Nephron progenitor cell (in vitro differentiated cells): ENCODE measurements around the gene IL18R1.

Experiments
- DNase-seq: peaks from one replicate; pipeline ENCODE4 v3.0.0; 2021
- H3K27ac Mint-ChIP-seq: 2 replicates; pipeline ENCODE4 v1.8.0; 2021; ENCODE audit warnings: mild to moderate bottlenecking, moderate library complexity, mixed read lengths
- H3K27me3 Mint-ChIP-seq: 2 replicates; pipeline ENCODE4 v1.8.0; 2021; ENCODE audit warnings: mild to moderate bottlenecking, low read depth, mixed read lengths; ENCODE audit not compliant: poor library complexity
- H3K36me3 Mint-ChIP-seq: 2 replicates; pipeline ENCODE4 v1.8.0; 2021; ENCODE audit warnings: low read depth, mixed read lengths
- H3K4me1 Mint-ChIP-seq: 2 replicates; pipeline ENCODE4 v1.8.0; 2021; ENCODE audit warnings: mixed read lengths
- H3K4me3 Mint-ChIP-seq: 2 replicates; pipeline ENCODE4 v1.8.0; 2021; ENCODE audit warnings: mild to moderate bottlenecking, moderate library complexity, mixed read lengths
- H3K9me3 Mint-ChIP-seq: 2 replicates; pipeline ENCODE4 v1.8.0; 2021; ENCODE audit warnings: mild to moderate bottlenecking, moderate library complexity, mixed read lengths
- CTCF ChIP-seq: fragments of 200-600 bp; sonication (generic); IDR thresholded peaks from 2 replicates; pipeline ENCODE4 v1.5.0; 2021; ENCODE audit warnings: antibody characterized with exemption

IL18R1 gene

DNA sequence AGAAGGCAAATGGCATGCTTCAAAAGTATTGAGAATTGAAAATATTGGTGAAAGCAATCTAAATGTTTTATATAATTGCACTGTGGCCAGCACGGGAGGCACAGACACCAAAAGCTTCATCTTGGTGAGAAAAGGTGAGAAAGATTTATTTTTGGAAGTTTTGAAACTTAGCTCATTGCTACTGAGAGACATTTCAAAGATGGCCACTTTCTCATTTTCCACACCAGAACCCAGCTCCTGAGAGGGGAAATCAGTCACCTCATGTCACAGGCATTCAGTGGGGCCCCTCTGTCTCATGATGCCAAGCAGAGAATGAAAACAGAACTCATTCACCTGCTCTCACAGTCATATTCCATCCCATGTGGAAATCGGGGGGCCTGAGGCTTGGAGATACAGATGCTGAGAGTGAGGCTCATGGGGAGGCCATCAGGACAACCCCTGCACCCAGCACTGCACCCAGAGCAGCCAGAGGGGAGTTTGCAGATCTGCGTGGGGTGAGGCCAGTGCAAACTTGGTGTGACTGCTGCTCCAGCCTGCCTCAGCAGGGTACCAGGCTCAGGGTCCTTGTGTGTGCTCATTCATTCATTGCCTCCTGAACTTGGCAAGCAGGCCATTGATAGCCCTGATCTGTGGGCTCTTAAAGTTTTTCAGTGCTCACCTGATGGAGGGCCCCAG lies 31.4 kb downstream of the IL18R1 start:
- Mint-ChIP-seq H3K4me3 (no peak overlapping the region), H3K27ac (no peak overlapping the region), H3K4me1 (no peaks in the 10 kb centered on the region), H3K9me3 (peaks cover 28% of the 10 kb centered on the region), H3K36me3 (peaks cover 9% of the 10 kb centered on the region), H3K27me3 (peaks cover 3% of the 10 kb centered on the region)
- no peak for DNase-seq
- TF ChIP-seq CTCF, result no peak

DNA sequence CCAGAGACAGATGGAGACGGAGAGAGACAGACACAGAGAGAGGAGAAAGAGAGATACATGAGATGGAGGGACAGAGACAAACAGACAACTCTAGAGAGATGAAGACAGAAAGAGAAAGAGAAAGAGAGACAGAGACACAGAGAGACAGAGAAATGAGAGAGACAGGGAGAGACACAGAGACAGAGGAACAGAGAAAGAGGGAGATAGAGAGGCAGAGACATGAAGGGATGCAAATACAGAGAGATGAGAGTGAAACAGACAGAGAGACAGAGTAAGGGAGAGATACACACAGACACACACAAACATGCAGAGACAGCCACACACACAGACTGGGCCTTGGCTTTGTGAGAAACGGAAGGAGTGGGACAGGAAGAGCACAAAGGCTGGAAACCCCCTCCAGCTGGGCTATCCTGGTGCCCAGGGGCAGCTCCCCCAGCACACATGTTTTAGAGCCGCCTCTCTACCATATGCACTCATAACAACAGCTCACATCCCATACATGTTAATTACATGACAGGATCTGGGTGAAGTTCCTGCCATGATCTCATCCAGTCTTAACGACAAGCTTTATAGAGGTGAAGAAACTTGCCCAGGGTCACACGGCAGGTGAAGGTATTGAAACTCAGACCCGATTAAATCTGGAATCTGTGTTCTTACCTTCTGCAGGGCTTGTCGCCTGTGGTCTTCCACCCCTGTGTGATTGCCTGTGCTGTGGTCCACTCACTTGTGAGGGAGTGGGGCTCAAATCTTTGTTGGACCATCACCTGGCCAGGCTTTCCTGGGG lies 32.4 kb downstream of the IL18R1 start:
- no peak overlapping the region for H3K4me3 Mint-ChIP-seq
- TF ChIP-seq CTCF, result no peak
- no peak overlapping the region for H3K27ac Mint-ChIP-seq
- H3K9me3 Mint-ChIP-seq, result peaks cover 25% of the 10 kb centered on the region
- no peaks in the 10 kb centered on the region for H3K4me1 Mint-ChIP-seq
- peaks cover 9% of the 10 kb centered on the region for H3K36me3 Mint-ChIP-seq
- no peak for DNase-seq
- peaks cover 3% of the 10 kb centered on the region for H3K27me3 Mint-ChIP-seq

GRCh38 chr2:102391565-102391964 lies 36.0 kb downstream of the IL18R1 start:
- Mint-ChIP-seq H3K4me1 (no peaks in the 10 kb centered on the region), H3K27me3 (peaks cover 3% of the 10 kb centered on the region), H3K4me3 (no peak overlapping the region), H3K36me3 (no peaks in the 10 kb centered on the region), H3K9me3 (no peaks in the 10 kb centered on the region), H3K27ac (no peak overlapping the region)
- TF ChIP-seq CTCF, result no peak
- DNase-seq, result no peak

DNA sequence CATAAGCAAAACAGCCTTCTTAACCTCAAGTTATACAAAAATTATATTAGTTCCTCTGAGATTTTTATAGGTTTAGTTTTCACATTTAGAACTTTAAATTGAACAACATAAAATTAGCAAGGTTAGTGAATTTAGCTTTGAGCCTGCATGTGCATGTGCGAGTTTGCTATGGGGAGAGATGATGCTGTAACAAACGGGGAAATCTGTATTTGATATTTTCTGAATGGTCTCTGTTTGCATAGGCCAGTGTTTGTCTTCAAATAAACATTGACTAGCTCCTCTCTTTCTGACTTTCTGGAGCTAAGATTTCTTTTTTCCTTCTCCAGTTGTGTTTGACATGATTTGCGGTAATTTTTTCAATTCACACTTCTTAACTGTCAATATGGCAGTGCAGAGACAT lies 36.5 kb downstream of the IL18R1 start:
- H3K27me3 Mint-ChIP-seq, result peaks cover 3% of the 10 kb centered on the region

DNA sequence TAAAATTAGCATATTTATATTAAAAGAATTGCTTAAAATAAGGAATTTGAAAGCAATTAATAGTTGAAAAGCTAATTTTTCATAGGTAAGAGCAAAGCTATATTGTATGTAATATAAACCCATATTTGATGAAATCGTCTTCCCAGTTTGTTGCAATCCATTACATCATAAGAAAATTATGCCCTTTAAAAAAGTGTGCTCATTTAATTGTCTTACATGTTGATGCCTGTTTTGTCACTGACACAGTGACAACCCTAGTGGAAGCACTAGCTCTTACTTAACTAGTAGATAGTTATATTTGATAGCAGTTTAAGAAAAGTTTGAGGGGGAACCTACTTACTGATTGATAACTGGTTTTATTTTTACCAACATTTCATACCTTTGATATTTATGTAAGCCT lies 37.3 kb downstream of the IL18R1 start:
- no peak for TF ChIP-seq CTCF
- H3K4me3 Mint-ChIP-seq, result no peak overlapping the region
- no peak for DNase-seq
- no peak overlapping the region for H3K27ac Mint-ChIP-seq
- H3K9me3 Mint-ChIP-seq, result no peaks in the 10 kb centered on the region
- H3K4me1 Mint-ChIP-seq, result no peaks in the 10 kb centered on the region
- peaks cover 3% of the 10 kb centered on the region for H3K27me3 Mint-ChIP-seq
- H3K36me3 Mint-ChIP-seq, result no peaks in the 10 kb centered on the region

More for the DNA sequence above, 36.5 kb downstream of the IL18R1 start:
- no peak for DNase-seq
- TF ChIP-seq CTCF, result no peak
- no peaks in the 10 kb centered on the region for H3K9me3 Mint-ChIP-seq
- H3K4me3 Mint-ChIP-seq, result no peak overlapping the region
- H3K36me3 Mint-ChIP-seq, result no peaks in the 10 kb centered on the region
- H3K27ac Mint-ChIP-seq, result no peak overlapping the region
- no peaks in the 10 kb centered on the region for H3K4me1 Mint-ChIP-seq
